ENCODE measurements around the gene MAN1C1. TPM values are rescaled to one million over a fixed set of nuclear protein-coding genes. Genes with fewer than 3 reads are reported as not detected.
A peak's percentile ranks its signal among the peaks of the same experiment; 100 is the strongest.

MAN1C1 gene
- total RNA-seq, 1 donor: 0.54 TPM

DNA sequence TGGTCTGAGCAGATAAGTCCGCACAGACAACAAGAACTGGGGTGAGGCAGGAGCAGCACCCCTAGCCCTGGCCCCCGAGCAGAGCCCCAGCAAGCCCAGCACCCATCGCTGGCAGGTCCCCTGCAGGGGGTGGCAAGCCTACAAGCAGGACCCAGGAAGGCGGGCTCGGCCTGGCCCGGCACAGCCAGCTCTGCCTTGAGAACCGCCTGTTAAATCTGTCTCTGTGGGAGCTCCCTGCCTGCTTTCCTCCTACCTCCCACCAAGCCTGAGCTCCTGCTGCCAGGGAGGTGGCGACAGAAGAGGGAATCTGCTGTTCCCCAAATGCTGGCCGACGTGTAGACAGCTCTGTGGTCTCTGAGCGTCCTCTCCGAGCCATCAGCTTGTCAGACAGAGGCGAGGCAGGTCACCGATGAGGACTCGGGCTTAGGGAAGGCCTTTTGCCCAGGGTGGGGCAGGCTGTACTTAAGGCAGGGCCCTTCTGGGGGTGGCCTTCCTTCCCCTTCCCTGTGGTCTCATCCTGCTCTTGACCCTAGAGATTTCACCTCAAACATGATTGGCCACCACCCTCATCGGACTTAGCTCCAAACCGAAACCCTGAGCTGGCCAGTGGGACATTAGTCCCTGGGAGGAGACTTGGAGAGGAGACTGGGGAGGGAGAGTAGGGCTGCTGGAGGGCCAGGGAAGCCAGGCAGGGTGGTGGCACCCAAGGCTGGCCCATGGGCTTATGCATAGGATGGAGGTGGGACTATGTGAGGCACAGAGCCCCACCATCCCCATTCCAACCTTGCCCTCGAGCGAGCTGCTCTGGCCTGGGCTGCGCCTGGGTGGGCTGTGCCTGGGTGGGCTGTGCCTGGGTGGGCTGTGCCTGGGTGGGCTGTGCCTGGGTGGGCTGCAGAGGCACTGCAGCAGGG, 191.1 kb downstream of the MAN1C1 start:
- DNase-seq (ENCODE audit: low read depth in 2 of 3, low spot score in 2 of 3): no peak

DNA sequence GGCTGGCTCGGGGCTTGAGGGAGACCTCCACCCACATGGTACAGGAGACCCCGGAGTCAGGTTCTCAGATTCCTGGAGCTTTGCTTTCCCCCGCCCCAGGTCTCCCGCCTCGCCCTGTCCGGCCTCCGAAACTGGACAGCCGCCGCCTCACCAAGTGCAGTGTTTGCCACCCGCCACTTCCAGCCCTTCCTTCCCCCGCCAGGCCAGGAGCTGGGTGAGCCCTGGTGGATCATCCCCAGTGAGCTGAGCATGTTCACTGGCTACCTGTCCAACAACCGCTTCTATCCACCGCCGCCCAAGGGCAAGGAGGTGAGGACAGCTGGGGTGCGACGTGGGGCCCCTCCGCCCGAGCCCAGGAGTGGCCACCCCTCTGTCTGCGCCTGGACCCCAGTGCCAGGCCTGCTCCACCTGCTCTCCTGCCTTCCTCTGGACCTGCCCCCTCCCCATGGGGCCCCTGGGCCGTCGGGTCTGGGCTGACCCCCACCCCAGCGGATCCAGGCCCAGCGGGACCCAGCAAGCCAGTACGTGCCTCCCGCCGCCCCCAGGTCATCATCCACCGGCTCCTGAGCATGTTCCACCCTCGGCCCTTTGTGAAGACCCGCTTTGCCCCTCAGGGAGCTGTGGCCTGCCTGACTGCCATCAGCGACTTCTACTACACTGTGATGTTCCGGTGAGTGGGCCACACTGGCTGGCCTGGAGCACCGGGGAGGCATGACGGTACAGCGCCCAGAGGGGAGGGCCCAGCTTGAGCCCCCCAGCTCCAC, 192.1 kb downstream of the MAN1C1 start:
- no peak for DNase-seq (ENCODE audit: low read depth in 2 of 3, low spot score in 2 of 3)

DNA sequence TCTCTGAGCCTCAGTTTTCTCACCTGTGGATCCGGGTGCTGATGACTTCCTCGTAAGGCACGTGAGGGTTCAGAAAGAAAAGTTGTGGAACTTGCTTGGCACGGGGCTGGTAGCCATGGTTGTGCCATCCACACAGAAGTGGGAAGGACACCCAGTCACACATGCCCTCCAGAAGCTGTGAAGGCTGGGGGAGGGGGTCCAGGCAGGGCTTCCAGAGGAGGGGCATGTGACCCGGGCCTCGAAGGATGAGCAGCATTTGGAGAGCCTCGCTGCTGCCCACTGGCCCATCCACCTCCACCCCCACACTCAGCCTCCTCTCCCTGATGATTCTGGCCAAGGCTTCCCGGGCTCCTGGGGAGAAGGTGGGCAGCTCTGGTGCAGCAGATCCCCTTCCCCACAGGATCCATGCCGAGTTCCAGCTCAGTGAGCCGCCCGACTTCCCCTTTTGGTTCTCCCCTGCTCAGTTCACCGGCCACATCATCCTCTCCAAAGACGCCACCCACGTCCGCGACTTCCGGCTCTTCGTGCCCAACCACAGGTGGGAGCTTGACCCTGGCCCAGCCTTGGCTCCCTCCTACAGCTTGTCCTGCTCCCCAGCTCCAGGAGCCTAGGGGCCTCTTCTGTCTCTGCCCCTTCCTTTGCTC, 192.8 kb downstream of the MAN1C1 start:
- peak in 1 of 3 donors; percentile 27 for DNase-seq (ENCODE audit: low read depth in 2 of 3, low spot score in 2 of 3)

DNA sequence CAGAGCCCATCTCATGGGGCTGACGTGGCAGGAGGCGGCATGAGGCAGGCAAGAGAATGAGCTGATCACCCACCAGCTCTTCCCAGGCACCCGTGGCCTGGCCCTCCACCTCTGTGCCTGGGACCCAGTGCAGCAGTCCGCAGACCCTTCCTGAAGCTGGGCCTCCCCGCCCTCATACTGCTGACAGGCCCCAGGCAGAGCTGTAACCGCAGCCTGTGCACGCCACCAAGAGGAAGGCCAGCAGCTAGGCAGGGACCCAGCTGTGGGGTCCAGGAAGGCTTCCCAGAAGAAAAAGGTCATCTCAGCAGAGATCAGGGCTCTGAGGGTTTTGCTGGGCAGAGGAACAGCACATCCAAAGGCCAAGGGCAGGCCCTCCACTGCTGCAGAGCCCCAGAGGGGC, 193.3 kb downstream of the MAN1C1 start:
- no peak for DNase-seq (ENCODE audit: low read depth in 2 of 3, low spot score in 2 of 3)

- peak; percentile 54 to 68 (median 65) for DNase-seq (ENCODE audit: low read depth in 2 of 3, low spot score in 2 of 3)
These were observed 194.0 kb downstream of the MAN1C1 start for GRCh38 chr1:25810341-25811299.

DNA sequence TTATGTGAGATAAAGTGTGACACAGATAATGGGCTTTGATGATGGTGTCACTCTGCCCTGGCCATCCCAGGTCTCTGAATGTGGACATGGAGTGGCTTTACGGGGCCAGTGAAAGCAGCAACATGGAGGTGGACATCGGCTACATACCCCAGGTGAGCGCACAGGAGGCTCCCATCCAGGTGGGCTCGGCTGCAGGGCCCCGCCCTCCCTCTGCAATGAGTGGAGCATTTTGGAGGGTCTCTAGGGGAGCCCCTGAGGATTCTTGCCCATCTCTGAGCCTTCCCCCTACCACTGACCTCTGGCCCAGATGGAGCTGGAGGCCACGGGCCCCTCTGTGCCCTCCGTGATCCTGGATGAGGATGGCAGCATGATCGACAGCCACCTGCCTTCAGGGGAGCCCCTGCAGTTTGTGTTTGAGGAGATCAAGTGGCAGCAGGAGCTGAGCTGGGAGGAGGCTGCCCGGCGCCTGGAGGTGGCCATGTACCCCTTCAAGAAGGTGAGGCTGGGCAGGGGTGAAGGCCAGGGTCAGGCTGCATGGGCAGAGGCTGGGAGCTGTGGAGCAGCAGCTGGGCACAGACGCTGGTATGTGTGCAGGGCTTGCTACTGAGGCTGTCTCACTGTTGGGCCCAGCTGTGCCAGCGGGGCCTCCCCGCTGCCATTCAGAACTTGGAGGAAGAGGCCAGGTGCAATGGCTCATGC, 194.9 kb downstream of the MAN1C1 start:
- no peak for DNase-seq (ENCODE audit: low read depth in 2 of 3, low spot score in 2 of 3)

DNA sequence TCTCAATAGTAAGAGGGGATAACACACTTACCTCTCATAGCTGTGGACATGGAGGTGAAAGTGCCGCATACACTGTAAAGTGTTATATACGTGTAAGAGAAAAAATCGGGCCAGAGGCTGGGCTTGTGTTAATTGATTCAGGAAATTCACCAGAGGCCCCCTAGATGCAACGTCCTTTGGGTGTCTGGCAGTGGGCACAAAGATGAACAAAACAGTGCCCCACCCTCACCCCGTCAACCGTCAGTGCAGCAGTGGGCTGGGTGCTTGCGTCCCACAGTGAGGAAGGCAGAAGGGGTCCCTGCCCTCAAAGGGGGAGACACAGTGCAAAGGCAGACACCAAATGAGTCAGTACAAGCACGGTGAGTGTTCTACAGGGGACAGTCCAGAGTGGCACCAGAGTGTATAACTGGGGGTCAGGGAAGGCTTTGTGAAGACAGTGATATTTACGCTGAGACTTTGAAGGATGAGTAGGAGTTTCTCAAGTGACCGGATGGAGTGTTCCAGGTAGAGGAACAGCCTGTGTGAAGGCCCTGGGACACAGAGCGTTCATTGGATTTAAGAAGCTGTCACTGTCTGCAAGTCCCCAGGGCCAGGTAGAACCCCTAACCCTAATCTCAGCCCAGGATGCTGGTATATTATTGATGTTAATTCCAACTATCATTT, 196.6 kb downstream of the MAN1C1 start:
- DNase-seq (ENCODE audit: low read depth in 2 of 3, low spot score in 2 of 3): no peak

DNA sequence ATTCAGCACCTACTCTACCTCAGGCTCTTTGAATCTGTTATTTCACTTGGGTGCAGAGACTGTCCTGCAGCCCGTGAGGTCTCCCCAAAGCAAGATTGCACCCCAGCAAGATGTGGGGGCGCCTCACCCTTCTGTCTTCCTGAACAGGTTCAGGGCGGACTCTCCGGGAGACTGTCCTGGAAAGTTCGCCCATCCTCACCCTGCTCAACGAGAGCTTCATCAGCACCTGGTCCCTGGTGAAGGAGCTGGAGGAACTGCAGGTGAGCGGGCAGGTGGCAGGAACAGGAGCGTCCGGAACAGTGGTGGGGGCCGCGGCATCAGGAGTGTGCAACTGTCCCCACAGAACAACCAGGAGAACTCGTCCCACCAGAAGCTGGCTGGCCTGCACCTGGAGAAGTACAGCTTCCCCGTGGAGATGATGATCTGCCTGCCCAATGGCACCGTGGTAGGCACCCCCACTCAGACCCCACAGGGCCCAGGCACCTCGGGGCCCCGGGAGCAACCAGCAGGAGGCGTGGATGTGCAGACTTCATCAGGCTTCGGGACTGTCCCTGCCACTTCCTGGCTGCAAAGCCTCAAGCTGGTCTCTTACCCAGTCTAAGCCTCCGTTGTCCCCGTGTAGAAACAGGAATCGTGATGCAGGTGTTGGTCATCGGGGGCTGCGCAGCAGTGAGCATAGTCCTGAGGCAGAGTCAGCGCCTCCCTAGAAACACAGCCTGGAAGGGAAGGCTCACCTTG, 197.3 kb downstream of the MAN1C1 start:
- no peak for DNase-seq (ENCODE audit: low read depth in 2 of 3, low spot score in 2 of 3)

GRCh38 chr1:25814549-25815087, 198.0 kb downstream of the MAN1C1 start:
- no peak for DNase-seq (ENCODE audit: low read depth in 2 of 3, low spot score in 2 of 3)

DNA sequence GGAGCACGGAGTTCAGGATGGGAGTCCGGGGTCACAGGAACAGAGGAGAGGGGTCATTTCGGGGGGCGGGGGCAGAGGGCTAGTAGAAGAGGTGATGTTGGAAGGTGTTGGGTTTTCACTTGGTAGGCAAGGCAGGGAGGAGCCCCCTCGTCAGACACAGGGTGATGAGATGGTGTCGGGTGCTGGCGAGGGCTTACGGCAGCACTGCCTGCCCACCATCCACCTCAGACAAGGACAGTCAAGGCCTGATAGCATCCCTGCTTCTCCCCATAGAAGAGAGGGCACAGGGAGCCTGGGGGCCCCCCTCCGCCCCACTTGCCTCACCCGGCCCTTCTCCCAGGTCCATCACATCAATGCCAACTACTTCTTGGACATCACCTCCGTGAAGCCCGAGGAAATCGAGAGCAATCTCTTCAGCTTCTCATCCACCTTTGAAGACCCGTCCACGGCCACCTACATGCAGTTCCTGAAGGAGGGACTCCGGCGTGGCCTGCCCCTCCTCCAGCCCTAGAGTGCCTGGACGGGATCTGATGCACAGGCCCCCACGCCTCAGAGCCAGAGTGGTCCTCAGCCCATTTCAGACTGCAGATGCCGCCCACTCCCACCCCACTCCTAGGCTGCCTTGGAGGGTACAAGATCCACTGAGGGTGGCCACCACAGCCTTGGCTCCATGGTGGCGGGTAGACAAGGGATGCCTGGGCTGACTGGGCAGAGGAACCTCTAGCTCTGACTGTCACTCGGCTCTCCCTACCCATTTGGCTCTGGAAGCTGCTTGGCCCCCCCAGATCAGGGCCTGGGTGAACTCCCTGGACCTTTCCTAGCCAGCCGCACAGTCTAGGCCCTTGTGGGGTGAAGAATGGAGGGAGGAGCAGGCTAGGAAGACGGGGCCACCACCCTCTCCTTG, 198.9 kb downstream of the MAN1C1 start:
- no peak for DNase-seq (ENCODE audit: low read depth in 2 of 3, low spot score in 2 of 3)

GRCh38 chr1:25816112-25816718, 199.6 kb downstream of the MAN1C1 start:
- DNase-seq (ENCODE audit: low read depth in 2 of 3, low spot score in 2 of 3): no peak

GRCh38 chr1:25817840-25818501, 201.4 kb downstream of the MAN1C1 start:
- DNase-seq (ENCODE audit: low read depth in 2 of 3, low spot score in 2 of 3): no peak

GRCh38 chr1:25818569-25818968, 202.0 kb downstream of the MAN1C1 start:
- DNase-seq (ENCODE audit: low read depth in 2 of 3, low spot score in 2 of 3): no peak

DNA sequence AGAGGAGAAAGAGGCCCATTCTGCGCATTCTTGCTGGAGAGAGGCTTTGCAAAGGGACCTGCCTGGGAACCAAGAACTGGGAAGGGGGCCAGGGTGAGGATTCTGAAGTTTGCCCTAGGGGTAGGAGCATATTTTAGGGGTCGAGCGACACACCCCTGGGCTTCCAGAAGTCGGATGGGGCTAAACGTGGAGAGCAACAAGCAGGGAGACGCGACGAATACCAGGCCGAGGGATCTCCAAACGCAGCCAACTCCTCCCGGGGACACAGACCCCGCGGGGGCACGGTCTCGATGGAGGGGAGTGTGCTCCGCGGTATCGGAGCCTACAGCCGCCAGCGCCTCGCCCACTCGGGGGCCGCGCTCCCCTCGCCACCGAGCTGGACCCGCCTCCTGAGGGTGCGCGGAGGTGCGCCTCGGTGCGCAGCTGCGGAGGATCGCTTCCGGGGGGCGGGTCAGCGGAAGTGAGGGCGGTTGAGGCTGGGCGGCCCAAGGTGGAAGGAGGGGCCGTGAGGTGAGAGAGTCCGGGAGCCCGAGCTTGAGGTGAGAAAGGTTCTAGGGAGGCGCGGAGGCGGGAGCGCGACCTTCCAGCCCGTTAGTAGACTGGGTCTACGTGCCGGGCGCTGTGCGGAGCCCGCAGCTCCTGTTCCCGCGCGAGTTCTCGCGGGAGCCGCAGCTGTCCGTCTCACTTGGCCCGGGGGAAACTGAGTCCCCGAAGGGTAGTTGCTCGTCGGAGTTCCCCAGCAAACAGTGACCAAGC, 203.1 kb downstream of the MAN1C1 start, which contains the start of gene MTFR1L:
MTFR1L (plus strand) TSS at position 464 of the 756 bp plus-strand sequence. CDS start 3,151 bp downstream, outside the sequence.
- DNase-seq (ENCODE audit: low read depth in 2 of 3, low spot score in 2 of 3): peak; percentile 82 to 89 (median 87)

All from hematopoietic multipotent progenitor cell (in vitro differentiated cells).